ENCODE data around the gene GAGE2A. TPM values are rescaled to one million over a fixed set of nuclear protein-coding genes. Genes with fewer than 3 reads are reported as not detected.
"Not testable (repeated sequence)": the region's sequence is repeated elsewhere in the genome, so short reads cannot be mapped to it uniquely, and the experiment has no call there.

The GAGE2A gene
- not detected for polyA plus RNA-seq

- not testable (repeated sequence) for H3K27me3 Mint-ChIP-seq, H3K27ac Mint-ChIP-seq, H3K36me3 Mint-ChIP-seq, H3K4me3 Mint-ChIP-seq, H3K4me1 Mint-ChIP-seq, H3K9me3 Mint-ChIP-seq
Observed at GRCh38 chrX:49589196-49589595, at the start of gene GAGE2A. Gene GAGE2A, plus strand, starts transcription at chrX:49589496. Its CDS starts 1,155 bp downstream, at chrX:49590651.

- not testable (repeated sequence) for H3K4me3 Mint-ChIP-seq, H3K4me1 Mint-ChIP-seq, H3K27me3 Mint-ChIP-seq
Observed at GRCh38 chrX:49541433-49541832, 47.9 kb upstream of the GAGE2A start, which contains the start of gene GAGE12D. Gene GAGE12D, plus strand, starts transcription at chrX:49541733. Its CDS starts 1,155 bp downstream, at chrX:49542888.

GRCh38 chrX:49550989-49551388, 38.3 kb upstream of the GAGE2A start, which contains the start of gene GAGE12E:
Gene GAGE12E, plus strand, starts transcription at chrX:49551289. Its CDS starts 1,155 bp downstream, at chrX:49552444.
- H3K4me1 Mint-ChIP-seq, H3K27ac Mint-ChIP-seq, H3K36me3 Mint-ChIP-seq, H3K9me3 Mint-ChIP-seq, H3K4me3 Mint-ChIP-seq, H3K27me3 Mint-ChIP-seq: not testable (repeated sequence)

More at GRCh38 chrX:49541433-49541832, 47.9 kb upstream of the GAGE2A start, which contains the start of gene GAGE12D:
- H3K9me3 Mint-ChIP-seq, H3K36me3 Mint-ChIP-seq, H3K27ac Mint-ChIP-seq: not testable (repeated sequence)

- not testable (repeated sequence) for H3K36me3 Mint-ChIP-seq, H3K4me3 Mint-ChIP-seq, H3K9me3 Mint-ChIP-seq, H3K27me3 Mint-ChIP-seq, H3K4me1 Mint-ChIP-seq, H3K27ac Mint-ChIP-seq
Observed at GRCh38 chrX:49560542-49560941, 28.8 kb upstream of the GAGE2A start, which contains the start of gene GAGE12F. Gene GAGE12F, plus strand, starts transcription at chrX:49560842. Its CDS starts 1,155 bp downstream, at chrX:49561997.

- not testable (repeated sequence) for H3K27ac Mint-ChIP-seq, H3K4me3 Mint-ChIP-seq, H3K9me3 Mint-ChIP-seq, H3K36me3 Mint-ChIP-seq, H3K27me3 Mint-ChIP-seq, H3K4me1 Mint-ChIP-seq
Observed at GRCh38 chrX:49568728-49569127, 20.6 kb upstream of the GAGE2A start.

GRCh38 chrX:49569152-49569551, 20.1 kb upstream of the GAGE2A start:
- H3K4me1 Mint-ChIP-seq, H3K27me3 Mint-ChIP-seq, H3K9me3 Mint-ChIP-seq, H3K36me3 Mint-ChIP-seq, H3K27ac Mint-ChIP-seq, H3K4me3 Mint-ChIP-seq: not testable (repeated sequence)

- not testable (repeated sequence) for H3K27ac Mint-ChIP-seq, H3K36me3 Mint-ChIP-seq, H3K4me3 Mint-ChIP-seq, H3K27me3 Mint-ChIP-seq, H3K9me3 Mint-ChIP-seq, H3K4me1 Mint-ChIP-seq
Observed at GRCh38 chrX:49570100-49570499, 19.2 kb upstream of the GAGE2A start, which contains the start of gene GAGE12G. Gene GAGE12G, plus strand, starts transcription at chrX:49570400. Its CDS starts 1,155 bp downstream, at chrX:49571555.

GRCh38 chrX:49579649-49580048, 9.6 kb upstream of the GAGE2A start, which contains the start of gene GAGE12H:
Gene GAGE12H, plus strand, starts transcription at chrX:49579949. Its CDS starts 1,155 bp downstream, at chrX:49581104.
- not testable (repeated sequence) for H3K27ac Mint-ChIP-seq, H3K4me1 Mint-ChIP-seq, H3K36me3 Mint-ChIP-seq, H3K9me3 Mint-ChIP-seq, H3K4me3 Mint-ChIP-seq, H3K27me3 Mint-ChIP-seq

GRCh38 chrX:49589769-49590478, 628 bp downstream of the GAGE2A start:
- not testable (repeated sequence) for H3K27ac Mint-ChIP-seq, H3K36me3 Mint-ChIP-seq, H3K9me3 Mint-ChIP-seq, H3K4me3 Mint-ChIP-seq, H3K27me3 Mint-ChIP-seq, H3K4me1 Mint-ChIP-seq

GRCh38 chrX:49590488-49590887, 1.2 kb downstream of the GAGE2A start:
- H3K9me3 Mint-ChIP-seq, H3K4me3 Mint-ChIP-seq, H3K27me3 Mint-ChIP-seq, H3K4me1 Mint-ChIP-seq, H3K36me3 Mint-ChIP-seq, H3K27ac Mint-ChIP-seq: not testable (repeated sequence)

- not testable (repeated sequence) for H3K4me1 Mint-ChIP-seq, H3K9me3 Mint-ChIP-seq, H3K27ac Mint-ChIP-seq, H3K27me3 Mint-ChIP-seq, H3K36me3 Mint-ChIP-seq, H3K4me3 Mint-ChIP-seq
Observed at GRCh38 chrX:49598720-49599119, 9.4 kb downstream of the GAGE2A start, which contains the start of gene GAGE1. Gene GAGE1, plus strand, starts transcription at chrX:49599020. Its CDS starts 1,155 bp downstream, at chrX:49600175.

- Mint-ChIP-seq H3K27ac (peak overlapping the region in 1 of 3 donors; percentile 88), H3K4me1 (no peaks in the 10 kb centered on the region), H3K4me3 (no peak overlapping the region), H3K36me3 (no peaks in the 10 kb centered on the region), H3K27me3 (peaks cover 3% of the 10 kb centered on the region), H3K9me3 (peaks cover 0 to 3% (median 0%) of the 10 kb centered on the region in 3 donors)
Observed at GRCh38 chrX:49610718-49611310, 21.5 kb downstream of the GAGE2A start.

- Mint-ChIP-seq H3K27me3 (no peaks in the 10 kb centered on the region), H3K4me1 (no peaks in the 10 kb centered on the region), H3K9me3 (peaks cover 0 to 4% (median 0%) of the 10 kb centered on the region in 3 donors), H3K36me3 (peaks cover 1% of the 10 kb centered on the region), H3K4me3 (no peak overlapping the region), H3K27ac (peak overlapping the region in 1 of 3 donors; percentile 6)
Observed at GRCh38 chrX:49618574-49618973, 29.3 kb downstream of the GAGE2A start.

GRCh38 chrX:49627086-49627777, 37.9 kb downstream of the GAGE2A start:
- Mint-ChIP-seq H3K4me1 (no peaks in the 10 kb centered on the region), H3K27me3 (peaks cover 1% of the 10 kb centered on the region), H3K27ac (no peak overlapping the region), H3K36me3 (no peaks in the 10 kb centered on the region), H3K9me3 (peaks cover 0 to 8% (median 0%) of the 10 kb centered on the region in 3 donors), H3K4me3 (peak overlapping the region in 2 of 4 donors; percentile 30 to 77)

- Mint-ChIP-seq H3K27me3 (peaks cover 3% of the 10 kb centered on the region), H3K27ac (no peak overlapping the region), H3K4me3 (no peak overlapping the region), H3K36me3 (no peaks in the 10 kb centered on the region), H3K9me3 (no peaks in the 10 kb centered on the region), H3K4me1 (no peaks in the 10 kb centered on the region)
Observed at GRCh38 chrX:49644991-49645637, 55.8 kb downstream of the GAGE2A start.
